Measurements from ENCODE around the gene ARRB2. TPM values are rescaled to one million over a fixed set of nuclear protein-coding genes. Genes with fewer than 3 reads are reported as not detected.

ARRB2 gene
- total RNA-seq, 1 donor from 2014 or later = 5.8 TPM

DNA sequence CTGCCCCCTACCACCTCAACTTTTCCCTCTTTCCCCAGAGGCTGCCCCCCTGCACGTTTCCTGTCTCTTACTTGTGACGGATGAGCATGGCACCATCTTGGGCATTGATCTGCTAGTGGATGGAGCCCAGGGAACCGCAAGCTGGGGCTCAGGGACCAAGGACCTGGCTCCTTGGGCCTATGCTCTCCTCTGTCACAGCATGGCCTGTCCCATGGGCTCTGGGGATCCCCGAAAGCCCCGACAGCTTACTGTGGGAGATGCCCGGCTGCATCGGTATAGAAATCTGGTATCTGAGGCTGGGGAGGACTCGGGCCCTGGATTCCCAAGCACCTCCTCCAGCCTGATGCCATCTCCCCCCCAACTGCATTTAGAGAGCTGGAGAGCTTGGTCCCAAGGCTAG is 31.1 kb downstream of the ARRB2 start:
- Histone ChIP-seq H3K27me3 (ENCODE audit: control insufficient read depth, insufficient read depth, low read length) (peaks cover 61% of the 10 kb centered on the region), H3K36me3 (ENCODE audit: control insufficient read depth, insufficient read depth, low read length) (no peaks in the 10 kb centered on the region), H3K4me3 (ENCODE audit: low read depth, low read length) (no peak overlapping the region)
- DNase-seq (ENCODE audit: low read depth) = no peak
- TF ChIP-seq, protein P1, sequence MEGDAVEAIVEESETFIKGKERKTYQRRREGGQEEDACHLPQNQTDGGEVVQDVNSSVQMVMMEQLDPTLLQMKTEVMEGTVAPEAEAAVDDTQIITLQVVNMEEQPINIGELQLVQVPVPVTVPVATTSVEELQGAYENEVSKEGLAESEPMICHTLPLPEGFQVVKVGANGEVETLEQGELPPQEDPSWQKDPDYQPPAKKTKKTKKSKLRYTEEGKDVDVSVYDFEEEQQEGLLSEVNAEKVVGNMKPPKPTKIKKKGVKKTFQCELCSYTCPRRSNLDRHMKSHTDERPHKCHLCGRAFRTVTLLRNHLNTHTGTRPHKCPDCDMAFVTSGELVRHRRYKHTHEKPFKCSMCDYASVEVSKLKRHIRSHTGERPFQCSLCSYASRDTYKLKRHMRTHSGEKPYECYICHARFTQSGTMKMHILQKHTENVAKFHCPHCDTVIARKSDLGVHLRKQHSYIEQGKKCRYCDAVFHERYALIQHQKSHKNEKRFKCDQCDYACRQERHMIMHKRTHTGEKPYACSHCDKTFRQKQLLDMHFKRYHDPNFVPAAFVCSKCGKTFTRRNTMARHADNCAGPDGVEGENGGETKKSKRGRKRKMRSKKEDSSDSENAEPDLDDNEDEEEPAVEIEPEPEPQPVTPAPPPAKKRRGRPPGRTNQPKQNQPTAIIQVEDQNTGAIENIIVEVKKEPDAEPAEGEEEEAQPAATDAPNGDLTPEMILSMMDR (IDR thresholded peaks at IDR 0.05; ENCODE audit: insufficient read depth, low read length, poor library complexity, severe bottlenecking) = no peak

DNA sequence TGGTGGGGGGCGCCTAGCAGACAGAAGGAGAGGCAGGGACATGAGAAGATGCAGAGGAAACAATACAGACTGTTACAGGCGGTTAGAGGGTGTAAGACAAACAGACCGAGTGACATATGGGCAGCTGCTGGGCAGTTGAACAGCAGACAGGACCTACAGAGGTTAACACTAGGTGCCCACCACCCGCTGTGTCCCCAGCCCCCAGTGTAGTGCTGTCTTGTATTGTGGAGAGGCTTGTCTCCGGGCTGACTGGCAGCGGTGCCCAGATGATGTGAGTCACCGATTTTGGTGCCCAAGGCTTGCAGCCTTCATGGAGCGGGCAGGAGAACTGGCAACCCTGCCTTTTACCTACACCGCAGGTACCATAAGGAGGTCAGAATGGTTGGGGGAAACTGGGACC is 31.7 kb downstream of the ARRB2 start:
- peaks cover 62% of the 10 kb centered on the region for H3K27me3 ChIP-seq (ENCODE audit: control insufficient read depth, insufficient read depth, low read length)

DNA sequence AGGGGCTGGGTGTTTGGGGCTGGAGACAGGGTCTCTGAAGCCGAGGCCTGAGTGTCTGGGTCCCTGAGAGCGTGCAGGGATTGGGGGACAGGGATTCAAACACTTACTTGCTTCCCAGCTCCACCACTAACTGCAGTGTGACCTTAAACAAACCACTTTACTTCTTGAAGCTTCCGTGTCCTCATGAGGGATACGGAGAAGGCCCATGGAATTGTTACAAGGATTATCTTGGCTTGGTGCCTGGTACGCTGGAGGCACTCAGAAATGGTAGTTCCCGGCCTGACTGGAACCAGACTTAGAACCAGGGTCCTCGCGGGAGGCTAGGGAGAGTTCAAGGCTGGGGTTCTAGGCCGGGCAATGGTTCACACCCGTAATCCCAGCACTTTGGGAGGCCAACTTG is 32.2 kb downstream of the ARRB2 start:
- TF ChIP-seq, protein P1 (IDR thresholded peaks at IDR 0.05; ENCODE audit: insufficient read depth, low read length, poor library complexity, severe bottlenecking) = no peak
- Histone ChIP-seq H3K36me3 (ENCODE audit: control insufficient read depth, insufficient read depth, low read length) (no peaks in the 10 kb centered on the region), H3K4me3 (ENCODE audit: low read depth, low read length) (no peak overlapping the region), H3K27me3 (ENCODE audit: control insufficient read depth, insufficient read depth, low read length) (peaks cover 62% of the 10 kb centered on the region)
- no peak for DNase-seq (ENCODE audit: low read depth)

More for the DNA sequence above, 31.7 kb downstream of the ARRB2 start:
- TF ChIP-seq, protein P1 (IDR thresholded peaks at IDR 0.05; ENCODE audit: insufficient read depth, low read length, poor library complexity, severe bottlenecking) = no peak
- Histone ChIP-seq H3K4me3 (ENCODE audit: low read depth, low read length) (no peak overlapping the region), H3K36me3 (ENCODE audit: control insufficient read depth, insufficient read depth, low read length) (no peaks in the 10 kb centered on the region)
- no peak for DNase-seq (ENCODE audit: low read depth)

- no peak for DNase-seq (ENCODE audit: low read depth)
- H3K4me3 ChIP-seq (ENCODE audit: low read depth, low read length) = no peak overlapping the region
- peaks cover 61% of the 10 kb centered on the region for H3K27me3 ChIP-seq (ENCODE audit: control insufficient read depth, insufficient read depth, low read length)
- TF ChIP-seq, protein P1 (IDR thresholded peaks at IDR 0.05; ENCODE audit: insufficient read depth, low read length, poor library complexity, severe bottlenecking) = no peak
- no peaks in the 10 kb centered on the region for H3K36me3 ChIP-seq (ENCODE audit: control insufficient read depth, insufficient read depth, low read length)
These were observed 32.8 kb downstream of the ARRB2 start for GRCh38 chr17:4743216-4743615.

GRCh38 chr17:4743898-4744297 is 33.5 kb downstream of the ARRB2 start:
- DNase-seq (ENCODE audit: low read depth) = no peak
- TF ChIP-seq, protein P1 (IDR thresholded peaks at IDR 0.05; ENCODE audit: insufficient read depth, low read length, poor library complexity, severe bottlenecking) = no peak
- Histone ChIP-seq H3K36me3 (ENCODE audit: control insufficient read depth, insufficient read depth, low read length) (no peaks in the 10 kb centered on the region), H3K4me3 (ENCODE audit: low read depth, low read length) (no peak overlapping the region), H3K27me3 (ENCODE audit: control insufficient read depth, insufficient read depth, low read length) (peaks cover 60% of the 10 kb centered on the region)
